ENCODE data around the gene ST7.

Gene ST7

DNA sequence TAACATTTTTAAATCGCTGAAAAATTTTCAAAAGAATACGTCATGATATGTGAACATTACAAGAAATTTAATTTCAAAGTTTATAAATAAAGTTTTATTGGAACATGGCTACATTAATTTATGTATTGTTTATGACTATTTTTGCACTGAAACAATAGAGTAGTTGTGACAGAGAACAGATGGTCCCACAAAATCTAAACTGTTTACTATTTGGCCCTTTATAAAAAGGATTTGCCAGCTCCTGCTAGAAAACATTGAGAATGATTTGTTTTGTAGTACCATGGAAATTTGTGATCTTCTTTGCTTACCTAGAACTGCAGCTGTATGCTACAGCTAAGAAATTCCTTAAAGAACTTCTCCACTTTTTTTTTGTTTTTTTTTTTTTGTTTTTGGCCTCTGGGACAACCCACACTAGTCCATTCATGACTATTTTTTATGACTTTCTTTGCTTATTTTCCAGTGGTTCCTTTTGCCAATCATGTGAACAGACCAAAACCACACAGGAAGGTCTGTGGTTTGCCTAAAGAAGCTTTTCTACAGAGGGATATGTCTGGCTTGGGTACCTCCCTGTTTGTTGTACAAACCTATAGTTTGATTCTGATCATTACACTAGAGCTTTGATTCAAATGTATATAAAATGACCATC, 55.7 kb downstream of the ST7 start:
- DNase-seq (ENCODE audit: low spot score) = no peak

DNA sequence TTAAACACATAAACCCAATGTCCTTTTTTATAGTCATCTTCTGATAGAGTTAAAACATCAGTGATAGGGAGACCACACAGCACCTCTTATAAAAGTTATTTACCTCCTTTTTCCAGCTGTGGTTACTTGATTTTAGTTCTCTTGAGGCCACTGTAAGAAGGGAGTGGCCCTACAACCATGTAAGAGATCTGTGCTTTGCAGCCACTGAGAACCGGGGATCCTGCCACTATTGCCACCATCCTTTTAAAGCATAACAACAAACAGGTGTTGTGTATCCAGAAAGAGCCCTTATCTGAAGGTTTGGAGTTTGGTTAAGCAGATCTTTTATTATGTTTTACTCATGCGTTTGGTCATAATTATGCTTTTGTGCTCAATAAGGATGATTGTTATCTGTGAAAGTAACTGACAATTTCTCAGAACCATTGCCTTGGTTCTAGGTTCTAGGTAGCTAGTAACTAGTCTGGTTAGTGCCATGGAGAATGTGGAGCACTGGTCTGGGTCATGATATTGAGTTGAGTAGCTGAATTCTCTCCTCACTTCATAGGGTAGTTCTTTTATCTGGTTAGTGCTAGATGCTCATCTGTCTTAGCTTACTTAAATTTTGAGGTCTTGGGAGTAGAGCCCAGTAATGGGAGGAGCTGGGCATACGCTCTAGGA, 56.5 kb downstream of the ST7 start:
- DNase-seq (ENCODE audit: low spot score) = no peak

DNA sequence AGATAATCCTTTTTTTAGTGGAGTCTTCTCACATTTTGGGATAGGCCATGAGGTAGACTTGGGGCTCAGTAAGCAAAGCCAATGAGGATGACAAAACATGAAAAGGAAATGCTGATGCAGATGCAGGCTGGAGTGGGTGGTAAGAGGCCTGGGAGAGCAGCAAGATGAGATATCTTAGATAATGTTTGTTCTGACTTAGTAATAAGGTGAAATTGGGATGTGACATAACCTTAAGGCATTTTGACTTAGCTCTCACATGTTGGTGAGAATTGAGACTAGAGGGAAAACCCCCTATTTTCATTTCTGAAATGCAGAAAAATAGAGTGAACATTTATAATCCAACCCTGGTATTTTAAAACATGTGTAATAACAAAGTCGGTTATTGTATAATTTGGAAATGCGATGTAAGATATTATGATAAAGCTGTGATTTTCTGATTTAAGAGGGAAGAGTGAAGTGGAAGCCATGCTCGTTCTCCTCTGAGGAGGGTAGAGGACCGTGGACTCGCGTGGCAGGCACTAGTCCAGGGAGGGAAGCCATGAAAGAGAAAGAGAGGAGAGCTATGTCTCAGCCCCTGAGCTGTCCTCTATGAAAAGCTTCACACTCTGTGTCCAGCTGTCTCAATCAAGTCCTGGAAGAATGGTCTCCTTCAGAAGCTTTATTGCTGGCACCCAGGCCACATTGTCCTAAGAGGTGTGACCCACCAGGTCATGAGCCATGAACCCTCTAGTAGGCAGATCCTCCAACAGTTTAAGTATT, 57.3 kb downstream of the ST7 start:
- no peak for DNase-seq (ENCODE audit: low spot score)

DNA sequence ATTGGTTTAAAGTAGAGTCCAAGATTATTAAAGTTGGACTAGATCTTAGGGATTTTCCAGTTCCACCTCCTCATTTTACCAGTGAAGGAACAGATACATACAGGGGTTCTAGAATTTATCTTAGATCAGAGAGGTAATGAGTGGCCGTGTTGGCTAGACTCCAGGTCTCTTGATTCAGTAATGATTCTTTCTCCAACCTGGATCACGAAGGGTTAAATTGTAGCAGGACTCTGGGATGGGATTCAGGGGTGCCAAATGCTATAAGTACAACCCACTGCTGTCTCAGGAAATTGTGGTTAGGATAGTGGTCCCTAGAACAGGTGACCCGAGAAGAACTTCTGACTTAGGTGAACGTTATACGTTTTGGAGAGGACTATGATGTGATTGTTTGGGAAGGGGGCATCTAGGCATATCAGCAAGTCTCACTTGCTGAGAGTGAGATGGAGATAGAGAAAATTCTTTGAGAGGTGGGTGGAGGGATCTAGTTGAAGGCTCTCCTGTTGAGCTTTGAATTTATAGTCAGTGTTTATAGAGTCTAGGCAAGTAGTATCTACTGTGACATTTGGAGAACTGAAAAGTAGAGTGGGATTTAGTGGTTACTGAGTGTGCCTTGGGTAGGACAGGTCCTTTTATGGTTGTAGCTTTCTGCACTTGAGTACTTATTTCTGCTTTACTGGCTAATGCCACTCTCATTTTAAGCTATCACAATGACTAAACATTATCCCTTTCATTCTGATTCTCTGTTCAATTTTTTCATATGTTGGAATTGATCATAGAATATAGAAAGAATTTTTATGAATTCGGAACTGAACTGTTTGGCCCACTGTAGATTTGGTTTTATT, 58.3 kb downstream of the ST7 start:
- DNase-seq (ENCODE audit: low spot score) = no peak

DNA sequence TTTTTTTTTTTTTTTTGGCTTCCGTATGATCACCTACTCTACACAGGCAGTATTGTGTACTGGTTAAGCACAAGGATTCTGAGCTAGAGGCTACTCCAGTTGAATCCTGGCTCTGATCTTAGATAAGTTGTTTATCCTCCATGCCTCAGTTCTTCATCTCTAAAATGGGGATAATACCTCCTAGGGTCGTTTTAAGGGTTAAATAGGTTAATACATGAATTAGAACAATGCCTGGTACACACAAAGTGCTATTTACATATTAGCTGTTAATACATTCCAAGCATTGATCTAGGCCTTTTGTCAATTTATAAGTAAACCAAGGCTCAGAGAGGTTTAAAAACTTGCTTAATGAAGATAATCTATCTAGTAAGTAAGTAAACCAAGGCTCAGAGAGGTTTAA, 59.0 kb downstream of the ST7 start:
- DNase-seq (ENCODE audit: low spot score) = no peak

DNA sequence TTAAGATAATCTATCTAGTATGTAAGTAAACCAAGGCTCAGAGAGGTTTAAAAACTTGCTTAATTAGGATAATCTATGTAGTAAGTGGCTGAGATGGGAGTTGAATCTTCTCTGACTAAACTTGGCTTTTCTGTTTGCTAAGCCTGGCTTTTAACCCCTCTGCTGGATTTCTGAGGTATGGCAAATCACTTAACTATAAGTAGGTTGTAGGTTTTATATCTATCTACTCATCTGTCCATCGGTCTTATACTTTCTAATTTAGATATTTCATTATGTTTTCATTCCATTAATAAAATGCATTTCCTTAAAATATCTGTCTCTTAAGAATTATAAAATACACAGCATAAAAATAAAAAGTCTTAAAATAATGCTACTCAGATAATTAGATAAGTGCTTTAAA, 59.4 kb downstream of the ST7 start:
- peak; percentile 29 for DNase-seq (ENCODE audit: low spot score)

DNA sequence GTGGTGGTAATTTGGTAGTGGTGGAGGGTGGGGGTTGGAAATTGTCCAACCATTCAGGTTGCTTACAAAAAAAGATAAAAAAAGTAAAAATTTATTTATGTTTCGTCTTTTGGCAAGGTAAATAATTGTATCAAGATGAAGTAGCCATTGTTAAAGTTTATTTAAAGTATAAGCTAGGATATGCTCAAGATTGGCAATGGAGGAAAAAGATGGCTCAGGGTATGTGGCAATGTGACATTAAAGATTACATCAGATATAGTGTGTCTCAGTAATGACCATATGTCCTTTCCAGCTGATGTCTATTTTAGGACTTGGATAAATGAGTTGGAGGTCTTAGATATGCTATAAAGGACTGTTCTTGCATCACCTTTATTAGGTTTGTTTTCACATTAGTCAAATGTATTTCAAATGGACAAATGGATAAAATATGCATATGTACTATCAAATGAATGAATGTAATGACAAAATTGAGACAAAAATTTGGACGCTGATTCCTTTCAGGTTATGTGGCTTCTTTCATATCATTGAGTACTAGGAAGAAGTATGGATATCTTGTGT, 60.9 kb downstream of the ST7 start:
- no peak for DNase-seq (ENCODE audit: low spot score)

DNA sequence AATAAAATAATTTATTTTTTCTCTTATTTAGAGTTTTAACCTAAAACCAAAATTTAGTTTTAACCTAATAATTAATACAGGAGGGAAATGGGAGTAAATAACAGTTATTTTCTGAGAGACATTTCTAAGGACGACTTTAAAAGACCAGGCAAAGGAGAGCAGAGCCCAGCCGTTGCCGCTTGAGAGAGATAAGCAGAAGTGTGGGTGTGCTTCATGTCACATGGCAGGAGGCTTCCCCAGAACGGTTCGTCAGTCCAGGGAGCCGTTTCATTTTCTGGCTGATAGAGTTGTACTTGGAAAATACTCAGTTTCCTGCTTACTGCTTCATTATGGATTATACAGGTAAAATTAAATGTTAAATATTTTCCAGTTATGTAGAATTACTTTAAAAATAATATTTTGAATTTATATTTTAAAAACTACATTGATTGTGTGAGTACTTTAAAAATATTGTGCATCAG, 61.4 kb downstream of the ST7 start:
- DNase-seq (ENCODE audit: low spot score) = peak; percentile 63

DNA sequence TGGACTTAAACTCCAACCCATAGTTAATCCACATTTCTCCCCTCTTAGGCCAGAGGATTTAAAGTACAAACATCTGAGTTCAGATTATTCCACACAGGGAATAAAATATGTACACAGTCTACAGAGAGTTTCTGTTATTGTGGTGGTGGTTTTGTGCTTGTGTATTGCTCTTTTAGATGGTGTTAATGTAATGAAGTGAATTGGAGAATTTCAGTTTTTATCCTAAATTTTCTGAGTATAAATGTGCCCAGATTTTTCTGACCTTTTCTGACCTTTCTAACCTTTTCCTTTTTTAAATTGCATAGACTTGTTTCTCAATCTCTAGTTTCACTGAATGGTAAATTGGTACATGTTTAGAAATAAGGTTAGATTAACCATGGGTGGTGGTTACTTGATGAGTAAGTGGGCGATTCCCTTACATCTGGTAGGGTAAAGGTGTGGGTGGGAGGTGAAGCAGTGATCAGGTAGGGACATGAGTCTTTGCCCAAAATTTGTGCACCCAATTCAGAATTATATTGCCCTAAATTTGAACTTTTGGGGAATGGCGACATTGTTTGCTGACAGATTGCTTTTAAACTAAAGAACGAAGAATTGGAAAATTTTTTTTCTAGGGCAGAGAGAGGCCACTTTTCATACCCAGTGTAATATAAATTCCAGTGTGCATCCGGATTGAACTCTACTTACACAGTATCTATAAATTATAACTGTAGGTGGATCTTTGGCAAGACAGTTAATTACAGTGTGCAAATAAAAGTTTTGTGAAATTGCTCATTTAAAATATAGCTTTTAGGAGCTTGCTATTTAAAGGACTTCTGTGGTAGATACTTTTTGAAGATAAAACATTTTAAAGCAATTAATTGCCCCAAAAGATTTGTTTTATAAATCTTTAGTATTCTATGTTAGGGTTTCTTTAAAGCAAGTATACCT, 62.2 kb downstream of the ST7 start:
- no peak for DNase-seq (ENCODE audit: low spot score)

DNA sequence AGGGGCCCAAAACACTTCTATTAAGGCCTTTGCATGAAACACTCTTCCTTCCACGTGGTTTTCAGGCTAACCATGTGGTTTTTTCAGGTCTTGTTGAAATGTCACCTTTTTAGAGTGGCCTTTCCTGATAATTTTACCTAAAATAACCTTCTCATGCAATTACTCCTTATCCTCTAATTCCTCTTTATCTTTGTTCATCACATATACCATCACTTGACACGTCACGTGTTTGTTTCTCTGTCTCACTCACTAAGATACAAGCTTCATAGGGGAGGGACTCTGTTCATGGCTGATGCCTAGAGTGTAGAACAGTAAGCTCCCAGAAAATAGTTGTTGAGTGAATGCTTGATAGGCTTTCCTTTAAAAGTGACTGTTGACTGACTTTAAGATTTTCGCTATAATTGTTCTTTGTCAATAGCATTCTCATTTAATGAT, 63.7 kb downstream of the ST7 start:
- DNase-seq (ENCODE audit: low spot score) = no peak

DNA sequence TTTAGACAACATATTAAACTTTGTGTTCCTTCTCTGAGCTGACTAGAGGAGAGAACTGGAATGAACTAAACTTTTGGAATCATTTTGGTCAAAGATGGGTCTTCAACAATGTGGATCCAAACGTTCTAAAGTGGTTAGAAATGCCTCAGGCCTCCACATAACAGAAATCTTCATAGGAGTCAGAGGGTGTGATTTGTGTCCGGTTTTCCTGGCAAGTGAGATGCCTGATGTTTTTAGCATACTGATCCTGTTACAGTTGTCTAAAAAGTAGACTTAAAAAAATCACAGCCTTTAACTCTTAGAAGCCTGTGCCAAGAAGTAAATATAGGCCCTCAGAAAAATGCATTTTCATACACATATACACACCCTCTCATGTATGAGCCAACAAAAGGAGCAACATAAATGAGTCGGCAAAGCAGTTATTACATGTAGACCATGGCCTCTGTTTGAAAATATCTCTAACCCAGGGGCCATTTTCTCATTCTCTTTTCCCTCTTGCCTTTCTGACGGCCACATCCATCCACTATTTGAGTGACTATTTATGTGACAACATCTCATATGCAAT, 64.5 kb downstream of the ST7 start:
- DNase-seq (ENCODE audit: low spot score) = no peak

DNA sequence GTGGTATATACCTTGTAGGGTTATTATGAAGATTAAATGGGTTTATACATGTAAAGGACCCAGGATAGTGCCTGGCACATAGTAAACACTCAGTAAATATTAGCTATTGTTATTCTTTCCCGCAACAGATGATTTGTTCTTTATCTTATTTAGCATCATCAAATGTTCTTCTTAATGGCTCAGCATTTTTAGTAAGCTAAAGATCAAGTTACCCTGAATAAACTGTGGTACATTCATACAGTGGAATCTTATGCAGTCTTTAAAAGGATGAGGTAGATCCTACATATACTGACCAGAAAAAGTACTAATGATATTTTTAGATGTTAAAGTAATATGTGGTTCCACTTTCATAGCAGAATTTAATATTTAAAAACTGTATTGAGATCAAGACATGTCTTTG, 65.4 kb downstream of the ST7 start:
- DNase-seq (ENCODE audit: low spot score) = no peak

DNA sequence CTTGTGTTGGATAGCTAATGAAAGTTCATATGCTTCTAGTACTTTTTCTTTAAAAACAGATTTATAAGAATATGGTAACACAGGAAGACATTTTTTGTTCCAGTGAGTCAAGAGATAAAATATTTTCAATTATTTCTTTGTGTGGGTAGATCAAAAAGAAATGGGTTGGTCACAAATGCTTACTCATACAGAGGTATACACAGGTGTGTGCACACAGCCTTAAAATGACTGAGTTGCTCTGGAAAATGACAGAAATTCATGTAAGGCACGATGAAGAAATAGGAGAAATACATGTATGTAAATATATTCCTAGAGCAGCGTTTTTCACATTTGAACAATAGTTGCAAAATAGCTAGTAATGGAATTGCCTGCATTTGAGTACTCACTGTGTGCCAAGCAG, 66.0 kb downstream of the ST7 start:
- DNase-seq (ENCODE audit: low spot score) = no peak

DNA sequence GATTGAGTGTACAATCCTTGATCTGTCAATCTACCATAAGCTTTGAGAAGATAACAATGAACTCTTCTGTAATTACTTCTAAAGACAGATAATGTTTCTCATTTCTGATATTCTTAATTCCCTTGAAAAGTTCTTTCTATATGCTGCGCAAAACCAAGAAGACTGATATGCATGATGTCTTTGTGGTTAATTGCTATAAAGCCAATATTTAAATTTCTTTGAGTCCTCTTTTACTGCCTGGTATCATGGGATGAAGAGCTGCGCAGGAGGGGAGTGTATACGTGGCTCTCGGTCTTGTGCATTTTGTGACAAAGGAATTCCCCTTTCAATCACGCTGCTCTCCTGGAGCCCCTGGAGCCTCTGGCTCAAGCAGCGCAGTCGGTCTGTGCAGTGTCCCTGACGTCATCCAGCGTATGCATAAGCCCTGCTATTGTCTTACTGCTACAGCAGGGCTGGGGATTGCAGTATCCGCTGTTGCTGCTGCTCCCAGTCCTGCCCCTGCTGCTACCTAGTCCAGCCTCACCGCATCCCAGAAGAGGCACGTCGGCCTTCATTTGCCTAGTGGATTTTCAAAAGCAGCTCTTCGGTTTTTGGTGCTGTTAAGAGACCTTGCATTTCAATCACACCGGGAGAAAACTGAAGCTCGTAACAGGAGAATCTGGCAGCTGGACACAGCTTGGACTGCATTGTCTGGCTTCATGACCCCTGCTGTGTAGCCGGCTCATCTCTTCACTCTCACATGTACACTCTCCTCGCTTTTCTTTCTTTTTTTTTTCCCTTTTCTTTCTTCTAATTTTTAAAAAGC, 66.7 kb downstream of the ST7 start:
- DNase-seq (ENCODE audit: low spot score) = peak; percentile 87

DNA sequence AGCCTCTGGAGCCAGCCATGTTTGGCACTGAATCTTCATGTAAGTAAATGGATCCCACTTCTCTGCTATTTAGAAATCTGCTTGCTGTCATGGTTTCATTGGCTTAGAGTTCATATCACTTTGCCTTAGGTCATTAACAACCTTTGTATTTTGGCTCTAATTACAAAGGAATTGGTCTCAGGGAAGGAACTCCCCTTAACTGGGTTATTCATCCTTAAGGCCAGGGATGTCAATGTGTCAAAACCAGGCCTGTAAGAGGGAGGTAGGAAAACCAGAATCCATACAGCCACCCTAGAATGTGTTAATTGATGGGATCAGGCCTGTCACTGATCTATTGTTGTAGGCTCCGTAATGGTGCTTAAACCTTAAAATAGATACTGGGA, 67.3 kb downstream of the ST7 start:
- DNase-seq (ENCODE audit: low spot score) = no peak

DNA sequence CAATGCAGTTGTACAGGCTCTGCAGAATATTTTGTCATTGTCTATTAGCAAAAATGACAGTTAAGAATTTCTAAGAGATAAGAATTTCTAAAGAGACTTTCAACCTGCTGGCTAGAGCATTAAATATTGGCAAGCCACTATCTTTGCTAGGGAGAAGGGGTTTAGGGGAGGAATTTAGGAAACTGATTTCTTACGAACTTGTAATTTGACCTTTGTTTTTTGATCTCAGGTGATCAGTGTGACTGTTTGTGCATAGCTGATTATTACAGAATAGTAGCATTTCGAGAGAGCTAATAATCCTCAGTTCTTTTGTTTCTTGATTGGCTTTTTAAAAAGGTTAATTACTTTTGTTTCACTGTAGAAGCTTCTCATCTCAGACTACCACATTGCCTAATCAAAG, 68.1 kb downstream of the ST7 start:
- DNase-seq (ENCODE audit: low spot score) = no peak

DNA sequence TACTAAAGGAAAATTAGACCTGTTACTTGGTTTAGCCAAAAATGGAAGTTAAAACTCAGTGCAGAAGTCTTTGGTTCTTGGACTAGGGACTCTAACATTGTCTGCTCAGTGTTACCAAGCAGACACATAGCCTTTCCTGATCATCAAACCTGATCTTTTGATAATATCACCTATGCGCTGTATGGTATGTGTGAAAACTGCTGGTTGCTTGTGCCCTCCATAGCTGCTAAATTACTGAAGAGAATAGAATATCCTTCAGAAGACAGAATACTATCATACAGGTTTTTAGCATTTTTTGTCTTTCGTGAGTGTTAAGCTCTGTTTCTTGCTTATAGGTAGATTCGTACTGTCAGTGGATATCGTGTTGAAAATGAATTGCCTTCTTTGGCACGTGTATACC, 68.7 kb downstream of the ST7 start:
- no peak for DNase-seq (ENCODE audit: low spot score)

DNA sequence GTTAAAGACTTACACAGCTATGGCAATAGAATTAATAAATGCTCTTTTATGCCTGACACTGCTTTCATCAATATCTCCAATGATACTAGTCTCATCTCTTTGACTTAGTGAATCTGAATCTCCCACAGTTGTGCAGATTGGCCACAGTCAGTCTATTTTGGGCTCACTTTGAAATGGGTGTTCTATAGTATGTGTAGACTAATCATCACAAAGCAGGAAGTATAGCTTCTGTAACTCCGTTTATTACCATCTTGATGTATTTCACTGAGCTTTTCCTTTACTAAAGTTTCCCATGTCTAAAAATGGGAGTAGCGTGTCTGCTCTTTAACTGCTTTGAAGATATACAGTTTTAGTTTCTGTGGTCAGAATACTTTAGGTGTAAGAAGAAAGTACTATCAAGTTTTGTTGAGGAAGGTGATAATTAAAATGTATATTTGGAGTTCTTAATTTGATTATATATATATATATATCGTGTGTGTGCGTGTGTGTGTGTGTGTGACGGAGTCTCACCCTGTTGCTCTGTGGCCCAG, 70.1 kb downstream of the ST7 start:
- DNase-seq (ENCODE audit: low spot score) = no peak

DNA sequence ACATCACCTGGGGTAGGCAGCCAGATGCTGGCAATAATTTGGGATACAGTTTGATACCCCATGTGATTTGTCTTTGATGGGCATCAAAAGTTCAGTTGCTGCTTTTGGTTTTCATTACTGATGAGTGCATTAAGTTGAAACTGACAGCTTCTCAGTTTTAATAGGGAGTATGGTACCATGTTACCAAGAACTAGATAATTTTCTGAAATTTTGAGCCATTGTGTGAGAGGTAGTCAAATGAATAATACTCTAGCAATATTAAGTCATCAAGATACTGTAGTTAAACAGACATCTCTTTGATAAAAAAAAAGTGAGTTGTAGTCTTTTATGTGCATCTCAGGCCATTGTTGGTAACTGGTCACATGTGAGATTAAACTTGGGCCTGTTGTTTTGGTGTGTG, 71.5 kb downstream of the ST7 start:
- no peak for DNase-seq (ENCODE audit: low spot score)

DNA sequence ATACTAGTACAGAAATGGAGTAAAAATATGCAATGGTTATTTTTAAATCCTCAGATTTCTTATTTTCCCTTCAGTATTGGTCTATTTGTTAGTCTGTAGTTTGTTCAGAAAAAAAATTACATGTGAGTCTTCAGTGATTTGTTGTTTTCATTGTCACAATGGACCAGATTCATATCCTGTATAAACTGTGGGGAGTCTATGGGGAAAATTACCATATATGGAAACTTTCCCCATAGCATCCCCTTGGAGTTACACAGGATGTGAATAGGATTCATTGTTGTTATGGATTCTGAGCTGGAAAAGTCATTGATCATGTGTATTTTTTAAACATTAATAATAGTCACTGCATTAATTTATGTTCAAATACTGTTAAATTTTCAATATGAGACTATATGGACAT, 72.6 kb downstream of the ST7 start:
- no peak for DNase-seq (ENCODE audit: low spot score)
